HPDE6-E6E7 (cell line): ENCODE results near the gene EPB41L5.
A peak's percentile ranks its signal among the peaks of the same experiment; 100 is the strongest.
"Not testable (repeated sequence)": the region's sequence is repeated elsewhere in the genome, so short reads cannot be mapped to it uniquely, and the experiment has no call there.

Experiments
- DNase-seq: peaks from one replicate; pipeline ENCODE4 v3.0.0; 2011; ENCODE audit warnings: missing footprints; ENCODE audit errors: extremely low spot score

EPB41L5 gene

DNA sequence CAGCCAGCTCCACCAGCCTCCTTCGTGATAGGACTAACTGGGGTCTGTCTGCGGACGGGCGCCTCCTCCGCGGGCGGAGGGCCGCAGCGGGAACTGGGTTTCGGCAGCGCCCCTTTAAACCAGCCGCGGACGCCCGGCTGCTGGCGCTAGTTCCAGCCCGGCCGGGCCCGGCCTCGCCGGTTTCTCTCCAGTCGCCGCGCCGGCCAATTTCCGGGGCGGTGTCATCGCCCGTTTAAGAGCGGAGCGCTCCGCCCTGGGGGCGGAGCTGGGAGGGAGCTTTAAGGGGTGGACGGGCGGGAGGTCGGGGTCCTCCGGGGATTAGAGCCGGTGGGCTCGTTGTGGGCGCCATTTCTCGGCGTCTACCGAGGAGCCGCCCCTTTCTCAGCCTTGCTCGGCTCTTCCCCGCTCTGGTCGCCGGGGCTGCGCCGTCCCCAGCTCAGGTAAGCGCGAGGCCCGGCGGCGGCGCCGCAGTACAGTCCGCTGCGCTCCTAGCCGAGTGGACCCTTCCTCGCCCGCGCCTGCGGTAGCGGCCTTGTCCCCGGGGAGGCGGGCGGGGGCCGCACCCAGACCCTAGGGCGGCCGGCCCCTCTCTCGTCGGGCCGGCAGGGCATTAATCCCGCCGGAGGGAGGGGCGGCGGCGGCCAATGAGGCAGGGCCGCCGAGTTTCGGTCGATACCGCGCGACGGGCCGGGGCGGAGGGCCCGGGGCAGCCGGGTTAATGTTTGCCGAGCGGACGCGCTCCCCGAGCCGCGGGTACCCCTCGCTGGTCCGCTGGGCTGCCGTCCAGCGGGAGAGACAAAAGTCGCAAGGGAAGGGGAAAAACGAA is at the start of gene EPB41L5:
Gene EPB41L5, plus strand, starts transcription at position 307 of the 826 bp plus-strand sequence. CDS start 6,008 bp downstream, outside the sequence.
- peak; percentile 81 for DNase-seq

DNA sequence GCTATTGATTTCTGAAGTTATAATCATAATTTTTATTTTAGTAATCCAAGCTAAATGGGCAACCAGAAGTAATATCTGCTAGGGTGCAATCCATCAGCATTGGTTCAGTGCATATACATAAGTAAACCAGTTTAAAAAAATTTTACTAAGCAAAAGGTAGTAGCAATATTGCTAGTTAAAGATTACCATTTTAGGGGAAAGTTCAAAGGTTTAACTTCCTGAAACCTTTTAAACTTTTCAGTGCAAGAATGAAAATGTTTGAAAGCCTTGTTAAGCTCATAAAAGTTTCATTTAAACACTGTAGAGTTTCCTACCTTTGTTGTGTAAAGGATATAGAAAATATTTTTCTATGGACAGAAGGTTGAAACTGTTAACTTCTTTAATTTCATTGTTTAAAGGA is 31.0 kb upstream of the EPB41L5 start:
- DNase-seq, result no peak

DNA sequence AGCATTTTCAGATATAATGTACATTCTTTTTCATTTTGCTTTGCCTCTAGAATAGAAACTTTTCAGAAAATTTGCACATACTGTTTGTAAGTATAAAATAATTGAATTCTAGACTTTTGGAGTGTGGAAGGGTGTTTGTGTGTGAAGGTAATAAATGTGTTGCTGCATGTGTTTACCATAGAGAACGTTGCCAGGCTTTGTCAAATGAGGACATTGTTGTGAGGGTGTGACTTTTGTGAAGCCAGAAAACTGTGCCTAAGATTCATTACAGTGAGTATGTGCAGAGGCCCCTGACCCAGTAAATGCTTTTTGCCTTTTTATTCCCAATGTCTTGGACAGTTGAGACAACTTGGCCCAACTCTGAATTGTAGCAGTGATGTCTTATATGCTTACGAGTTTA is 30.4 kb upstream of the EPB41L5 start:
- DNase-seq, result no peak

DNA sequence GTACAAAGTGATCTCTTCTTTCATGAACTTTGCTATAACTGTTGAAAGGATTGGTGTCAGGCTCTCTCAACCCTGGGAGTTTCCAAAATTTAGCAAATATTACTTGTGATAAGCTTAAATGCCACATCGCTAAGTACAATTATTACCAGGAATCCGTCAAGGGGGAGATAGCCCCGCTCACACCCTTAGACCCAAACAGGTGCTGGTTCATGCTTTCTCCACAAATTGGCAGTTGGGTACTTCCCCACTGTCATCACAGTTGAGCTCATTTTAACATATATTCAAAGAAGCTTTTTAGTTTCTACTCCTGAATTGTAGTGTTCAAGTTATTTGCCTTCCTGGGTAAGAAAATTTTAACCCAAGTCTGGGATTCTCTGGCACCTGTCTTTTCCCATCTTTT is 29.8 kb upstream of the EPB41L5 start:
- no peak for DNase-seq

DNA sequence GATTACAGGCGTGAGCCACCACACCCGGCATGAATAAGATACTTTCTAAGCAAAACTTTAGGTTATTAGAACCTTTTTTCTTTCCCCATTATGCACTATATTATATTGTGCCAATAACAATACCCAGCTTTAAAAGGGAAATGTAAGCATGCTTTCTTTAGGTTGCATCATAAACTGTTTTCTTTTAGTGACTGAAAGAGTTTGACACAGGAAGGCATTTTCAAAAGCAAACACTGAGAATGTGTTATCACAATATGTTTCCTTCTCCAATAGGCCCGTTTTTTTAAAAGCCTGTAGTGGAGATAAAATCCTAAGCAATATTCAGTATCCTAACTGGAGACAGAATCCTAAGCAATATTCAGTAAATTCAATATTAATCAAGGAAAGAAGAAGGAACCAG is 16.7 kb upstream of the EPB41L5 start:
- DNase-seq, result no peak

DNA sequence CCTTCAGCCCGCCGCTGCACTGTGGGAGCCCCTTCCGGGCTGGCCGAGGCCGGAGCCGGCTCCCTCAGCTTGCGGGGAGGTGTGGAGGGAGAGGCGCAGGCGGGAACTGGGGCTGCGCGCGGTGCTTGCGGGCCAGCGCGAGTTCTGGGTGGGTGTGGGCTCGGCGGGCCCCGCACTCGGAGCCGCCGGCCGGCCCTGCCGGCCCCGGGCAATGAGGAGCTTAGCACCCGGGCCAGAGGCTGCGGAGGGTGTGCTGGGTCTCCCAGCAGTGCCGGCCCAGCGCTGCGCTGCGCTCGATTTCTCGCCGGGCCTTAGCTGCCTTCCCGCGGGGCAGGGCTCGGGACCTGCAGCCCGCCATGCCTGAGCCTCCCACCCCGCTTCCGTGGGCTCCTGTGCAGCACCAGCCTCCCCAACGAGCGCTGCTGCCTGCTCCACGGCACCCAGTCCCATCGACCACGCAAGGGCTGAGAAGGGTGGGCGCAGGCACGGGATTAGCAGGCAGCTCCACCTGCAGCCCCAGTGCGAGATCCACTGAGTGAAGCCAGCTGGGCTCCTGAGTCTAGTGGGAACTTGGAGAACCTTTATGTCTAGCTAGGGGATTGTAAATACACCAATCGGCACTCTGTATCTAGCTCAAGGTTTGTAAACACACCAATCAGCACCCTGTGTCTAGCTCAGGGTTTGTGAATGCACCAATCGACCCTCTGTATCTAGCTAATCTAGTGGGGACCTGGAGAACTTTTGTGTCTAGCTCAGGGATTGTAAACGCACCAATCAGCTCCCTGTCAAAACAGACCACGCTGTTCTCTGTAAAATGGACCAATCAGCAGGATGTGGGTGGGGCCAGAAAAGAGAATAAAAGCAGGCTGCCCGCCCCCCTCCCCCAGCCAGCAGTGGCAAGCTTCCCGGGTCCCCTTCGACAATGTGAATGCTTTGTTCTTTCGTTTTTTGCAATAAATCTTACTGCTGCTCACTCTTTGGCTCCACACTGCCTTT is 15.7 kb upstream of the EPB41L5 start:
- DNase-seq, result not testable (repeated sequence)

DNA sequence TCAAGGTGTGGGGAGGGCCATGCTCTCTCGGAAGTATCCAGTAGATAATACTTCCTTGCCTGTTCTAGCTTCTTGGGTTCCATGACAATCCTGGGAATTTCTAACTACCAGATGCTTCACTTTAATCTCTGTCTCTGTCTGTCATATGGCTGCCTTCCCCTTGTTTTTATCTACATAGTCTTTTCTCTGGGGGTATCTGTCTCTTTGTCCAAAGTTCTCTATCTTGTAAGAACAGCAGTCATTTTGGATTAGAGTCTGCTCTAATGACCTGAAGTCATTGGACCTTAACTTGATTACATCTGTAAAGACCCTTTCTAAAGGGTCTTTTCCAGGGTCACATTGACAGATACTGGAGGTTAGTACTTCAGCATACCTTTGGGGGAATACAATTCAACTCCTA is 11.4 kb upstream of the EPB41L5 start:
- DNase-seq, result no peak

DNA sequence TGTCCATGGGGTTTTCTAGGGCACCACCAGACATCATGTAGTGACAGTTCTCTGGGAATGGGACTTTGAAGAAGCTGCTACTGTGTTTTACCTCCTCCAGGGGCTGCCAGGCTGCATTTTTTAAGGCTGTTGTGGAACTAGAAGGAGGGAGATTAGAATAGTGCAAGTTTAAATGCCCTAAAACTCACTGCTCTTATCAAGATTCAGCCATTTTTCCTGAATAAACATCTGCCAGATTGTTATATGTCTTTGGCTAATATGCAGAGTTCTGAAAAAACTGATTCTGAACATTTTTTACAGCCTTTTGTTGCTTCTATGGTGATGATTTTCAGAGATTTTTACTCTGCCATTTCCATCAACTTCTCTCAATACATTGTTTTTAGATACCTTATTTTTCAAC is 8.6 kb upstream of the EPB41L5 start:
- DNase-seq, result no peak

DNA sequence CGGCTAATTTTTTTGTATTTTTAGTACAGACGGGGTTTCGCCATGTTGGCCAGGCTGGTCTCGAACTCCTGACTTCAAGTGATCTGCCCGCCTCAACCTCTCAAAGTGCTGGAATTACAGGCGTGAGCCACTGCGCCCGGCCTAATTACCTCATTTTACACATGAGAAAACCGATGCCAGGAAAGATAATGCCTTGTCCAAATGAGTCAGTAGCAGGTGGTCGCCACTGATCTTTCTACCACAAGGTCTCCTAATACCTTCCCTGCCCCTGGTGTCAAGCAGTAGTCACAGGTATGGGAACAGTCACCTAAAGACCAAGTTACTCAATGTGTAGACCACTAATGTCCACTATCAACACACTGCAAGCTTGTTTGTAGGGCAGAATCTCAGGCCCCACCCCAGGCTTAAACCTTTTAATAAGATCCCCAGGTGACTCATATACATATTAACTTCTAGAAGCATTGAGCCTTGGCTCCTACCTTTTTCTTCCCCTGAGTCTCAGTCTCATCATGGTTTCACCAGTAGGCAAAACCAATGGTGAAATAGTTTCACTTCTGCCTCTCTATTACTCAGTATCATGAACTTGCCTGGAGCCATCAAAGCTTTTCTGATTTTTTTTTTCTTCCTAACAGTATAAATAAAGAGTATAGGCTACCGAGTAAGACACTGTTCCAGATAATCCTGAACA is 6.9 kb upstream of the EPB41L5 start:
- DNase-seq, result peak; percentile 37

DNA sequence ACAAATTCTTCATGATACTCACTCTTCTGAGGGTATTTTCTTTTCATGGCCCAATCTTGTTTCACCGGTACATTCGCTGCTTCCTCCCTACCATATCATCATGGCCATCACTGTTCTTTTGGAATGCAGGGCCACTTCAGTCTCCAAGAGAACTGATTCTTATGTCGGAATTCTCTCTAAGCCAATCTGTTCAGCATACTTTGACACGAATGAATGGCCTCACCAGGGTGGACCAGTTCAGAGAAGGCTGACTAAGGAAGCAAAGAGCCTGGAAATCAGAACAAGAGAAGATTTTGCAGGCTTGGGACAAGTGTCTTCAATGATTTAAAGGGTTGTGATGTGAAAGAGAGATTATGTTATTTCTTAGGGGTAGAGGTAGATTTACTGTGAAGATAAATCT is 5.0 kb upstream of the EPB41L5 start:
- DNase-seq, result no peak

DNA sequence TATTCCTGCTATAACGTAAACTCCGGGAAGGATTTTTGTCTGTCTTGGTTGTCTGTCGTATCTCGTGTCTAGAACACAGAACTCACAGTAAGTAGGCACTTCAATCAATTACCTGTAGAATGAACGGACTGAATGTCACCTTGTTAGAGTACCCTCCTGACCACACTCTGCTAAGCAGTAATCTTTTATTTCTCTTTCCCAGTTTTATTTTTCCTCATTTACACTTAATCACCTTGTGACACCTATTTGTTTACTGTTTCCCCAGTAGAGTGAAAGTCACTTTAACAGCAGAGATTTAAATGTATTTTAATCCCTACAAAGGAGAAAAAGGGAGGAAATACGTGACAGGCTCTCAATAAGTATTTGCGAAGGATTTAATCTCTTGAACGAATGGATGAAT is 514 bp upstream of the EPB41L5 start:
- no peak for DNase-seq

DNA sequence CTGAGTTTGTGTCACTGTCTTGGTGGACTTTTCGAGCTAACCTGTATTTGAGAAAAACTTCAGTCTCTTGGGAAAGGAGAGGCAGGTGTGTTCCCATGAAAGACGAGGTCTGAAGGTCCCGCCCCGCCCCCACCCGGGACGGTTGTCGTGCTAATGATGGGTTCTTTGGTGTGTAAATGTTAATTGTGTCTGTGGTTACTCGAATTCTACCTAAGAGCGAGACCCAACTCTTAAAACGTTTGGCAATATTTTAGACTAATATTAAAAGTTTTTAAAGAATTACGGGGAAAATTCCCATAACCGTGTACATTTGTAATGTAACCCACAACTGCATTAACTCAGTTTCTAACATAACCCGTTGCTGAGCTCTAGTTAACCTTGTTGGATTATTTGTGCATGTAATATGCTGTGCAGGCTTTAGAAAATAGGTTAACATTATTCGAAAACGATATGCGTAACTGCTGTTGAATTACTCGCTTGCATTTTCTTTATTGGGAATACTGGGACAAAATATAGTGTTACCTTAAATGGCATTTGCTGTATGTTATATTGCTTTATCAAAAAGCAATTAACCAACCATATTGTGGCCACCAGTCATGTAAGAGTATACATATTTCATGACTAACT is 833 bp downstream of the EPB41L5 start:
- DNase-seq, result peak; percentile 16

DNA sequence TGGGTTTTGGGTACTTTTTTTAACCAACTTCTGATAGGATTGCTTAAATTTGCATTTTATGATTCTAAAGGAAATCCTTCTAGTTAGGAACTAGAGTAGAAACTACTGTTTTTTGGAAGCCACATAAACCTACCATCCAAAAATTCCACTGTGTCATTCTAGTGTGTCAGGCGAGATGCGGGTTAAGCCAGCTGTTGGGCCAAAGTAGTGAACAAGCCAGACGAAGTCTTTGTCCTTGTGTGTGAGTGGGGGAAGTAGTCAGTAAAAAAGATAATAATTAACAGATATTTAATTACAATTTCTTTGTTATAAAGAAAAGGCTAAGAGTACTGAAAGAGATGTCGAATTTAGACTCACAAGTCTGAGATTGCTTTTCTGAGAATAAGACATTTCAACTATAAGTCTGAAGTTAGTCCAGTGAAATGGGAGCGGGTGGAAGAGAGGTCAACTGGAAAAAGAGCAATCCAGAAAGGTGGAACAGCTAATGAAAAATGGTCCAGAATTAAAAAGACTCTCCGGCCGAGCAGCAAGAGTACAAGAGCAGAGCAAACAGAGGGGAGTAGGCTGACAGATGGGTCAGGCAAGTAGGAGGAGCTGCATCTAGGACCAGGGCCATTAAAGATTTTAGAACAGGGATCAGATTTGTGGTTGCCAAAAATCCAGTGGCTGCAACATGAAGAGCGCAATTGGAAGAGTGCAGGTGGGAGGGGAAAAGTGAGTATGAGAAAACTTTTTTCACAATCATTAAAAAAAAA is 1.5 kb downstream of the EPB41L5 start:
- DNase-seq, result no peak

DNA sequence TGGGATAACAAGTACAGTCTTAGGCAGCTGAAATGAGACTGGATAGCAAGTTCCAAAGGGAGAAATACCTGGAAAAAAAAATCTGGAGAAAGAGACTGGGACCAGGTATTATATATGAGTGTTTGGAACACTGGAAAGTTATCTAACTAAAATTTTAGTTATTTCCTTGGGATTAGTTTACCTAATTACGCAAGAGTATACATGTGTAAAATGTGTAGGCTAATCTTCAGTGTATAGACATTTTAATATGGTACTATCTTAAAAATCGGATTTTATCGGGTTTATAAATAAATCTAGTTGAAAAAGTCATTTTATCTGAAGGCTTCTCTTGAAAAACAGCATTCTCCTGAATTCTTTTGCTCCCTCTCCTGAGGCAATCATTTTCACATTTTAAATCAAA is 3.9 kb downstream of the EPB41L5 start:
- no peak for DNase-seq

DNA sequence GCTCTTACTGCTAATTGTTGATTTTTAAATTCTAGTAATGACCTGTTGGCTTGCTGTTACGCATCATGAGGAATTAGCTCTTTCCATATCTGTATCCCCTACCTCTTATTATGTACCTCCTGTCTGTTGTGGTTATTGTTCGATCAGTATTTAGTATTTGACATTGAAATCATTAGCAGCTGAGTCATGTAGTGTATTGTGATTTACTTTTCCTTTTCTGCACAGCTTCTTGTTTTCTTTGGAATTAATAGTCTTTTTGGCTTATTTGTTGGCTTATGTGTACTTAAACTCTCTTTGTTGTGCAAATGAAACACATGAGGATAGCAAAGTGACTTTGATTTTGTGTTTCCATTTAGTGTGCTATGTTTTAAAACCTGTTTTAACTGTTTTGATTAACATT is 4.3 kb downstream of the EPB41L5 start:
- no peak for DNase-seq

DNA sequence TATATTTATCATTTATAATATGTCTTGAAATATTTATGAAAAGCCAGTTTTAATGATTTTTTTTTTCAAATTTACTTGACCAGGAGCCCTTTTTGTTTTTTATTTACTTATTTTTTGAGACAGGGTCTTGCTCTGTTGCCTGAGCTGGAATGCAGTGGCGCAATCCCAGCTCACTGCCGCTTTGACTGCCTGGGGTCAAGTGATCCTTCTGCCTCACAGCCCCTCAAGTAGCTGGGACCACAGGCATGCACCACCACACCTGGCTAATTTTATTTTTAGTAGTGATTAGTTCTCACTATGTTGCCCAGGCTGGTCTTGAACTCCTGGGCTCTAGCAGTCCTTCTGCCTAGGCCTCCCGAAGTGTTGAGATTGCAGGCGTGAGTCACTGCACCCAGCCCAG is 5.7 kb downstream of the EPB41L5 start:
- no peak for DNase-seq

DNA sequence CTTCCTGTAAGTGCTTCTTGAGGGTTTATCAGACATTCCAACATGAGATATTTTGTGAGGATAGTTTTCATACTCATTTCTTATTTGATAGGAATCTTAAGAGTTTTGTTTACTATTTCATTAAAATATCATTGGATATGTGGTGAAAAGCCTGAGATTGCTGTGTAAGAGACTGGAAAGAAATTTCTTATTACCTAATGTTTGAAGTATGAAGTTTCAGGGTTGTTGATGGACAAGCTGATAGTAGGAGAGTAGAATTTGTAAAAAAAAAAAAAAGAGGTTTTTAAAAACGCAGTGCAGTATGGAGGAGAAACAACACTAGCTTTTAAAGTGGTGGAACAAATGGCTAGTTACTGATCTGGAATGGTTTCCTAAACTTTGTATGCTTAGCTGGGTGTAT is 7.7 kb downstream of the EPB41L5 start:
- no peak for DNase-seq

DNA sequence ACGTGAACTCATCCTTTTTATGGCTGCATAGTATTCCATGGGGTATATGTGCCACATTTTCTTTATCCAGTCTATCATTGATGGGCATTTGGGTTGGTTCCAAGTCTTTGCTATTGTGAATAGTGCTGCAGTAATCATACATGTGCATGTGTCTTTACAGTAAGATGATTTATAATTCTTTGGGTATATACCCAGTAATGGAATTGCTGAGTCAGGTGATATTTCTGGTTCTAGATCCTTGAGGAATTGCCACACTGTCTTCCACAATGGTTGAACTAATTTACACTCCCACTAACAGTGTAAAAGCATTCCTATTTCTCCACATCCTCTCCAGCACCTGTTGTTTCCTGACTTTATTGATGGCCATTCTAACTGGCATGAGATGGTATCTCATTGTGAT is 9.6 kb downstream of the EPB41L5 start:
- not testable (repeated sequence) for DNase-seq

DNA sequence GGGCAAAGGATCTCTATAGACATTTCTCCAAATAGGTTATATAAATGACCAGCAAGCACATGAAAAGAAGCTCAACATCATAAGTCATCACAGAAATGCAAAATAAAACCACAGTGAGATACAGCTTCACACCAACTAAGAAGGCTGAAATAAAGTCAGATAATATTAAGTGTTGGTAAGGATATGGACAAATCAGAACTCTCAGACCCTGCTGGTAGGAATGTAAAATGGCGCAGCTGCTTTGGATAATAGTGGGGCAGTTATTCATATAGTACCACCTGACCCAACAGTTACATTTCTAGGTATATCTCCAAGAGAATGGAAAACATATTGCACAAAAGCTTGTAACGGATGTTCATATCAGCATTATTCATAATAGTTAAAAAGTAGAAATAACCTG is 14.0 kb downstream of the EPB41L5 start:
- no peak for DNase-seq

DNA sequence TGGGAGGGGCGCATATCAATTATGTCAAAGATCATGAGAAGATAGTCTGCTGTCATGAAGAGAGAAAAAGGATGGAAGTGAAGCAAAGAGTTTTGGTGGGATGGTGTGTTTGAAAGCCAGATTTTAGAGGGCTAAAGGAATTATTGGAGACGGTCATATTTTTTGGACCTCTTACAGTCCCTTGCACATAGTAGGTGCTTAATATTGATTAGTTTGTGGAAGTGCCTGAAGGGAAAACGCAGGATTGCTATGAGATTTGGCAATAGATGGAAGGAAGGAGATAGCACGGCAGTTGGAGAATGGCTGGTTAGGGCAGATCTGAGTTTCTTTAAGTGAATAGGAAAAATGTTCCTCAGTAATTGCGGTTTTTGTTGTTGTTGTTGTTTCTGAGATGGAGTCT is 15.9 kb downstream of the EPB41L5 start:
- DNase-seq, result no peak
